ENCODE results near the gene LHPP.

DNA sequence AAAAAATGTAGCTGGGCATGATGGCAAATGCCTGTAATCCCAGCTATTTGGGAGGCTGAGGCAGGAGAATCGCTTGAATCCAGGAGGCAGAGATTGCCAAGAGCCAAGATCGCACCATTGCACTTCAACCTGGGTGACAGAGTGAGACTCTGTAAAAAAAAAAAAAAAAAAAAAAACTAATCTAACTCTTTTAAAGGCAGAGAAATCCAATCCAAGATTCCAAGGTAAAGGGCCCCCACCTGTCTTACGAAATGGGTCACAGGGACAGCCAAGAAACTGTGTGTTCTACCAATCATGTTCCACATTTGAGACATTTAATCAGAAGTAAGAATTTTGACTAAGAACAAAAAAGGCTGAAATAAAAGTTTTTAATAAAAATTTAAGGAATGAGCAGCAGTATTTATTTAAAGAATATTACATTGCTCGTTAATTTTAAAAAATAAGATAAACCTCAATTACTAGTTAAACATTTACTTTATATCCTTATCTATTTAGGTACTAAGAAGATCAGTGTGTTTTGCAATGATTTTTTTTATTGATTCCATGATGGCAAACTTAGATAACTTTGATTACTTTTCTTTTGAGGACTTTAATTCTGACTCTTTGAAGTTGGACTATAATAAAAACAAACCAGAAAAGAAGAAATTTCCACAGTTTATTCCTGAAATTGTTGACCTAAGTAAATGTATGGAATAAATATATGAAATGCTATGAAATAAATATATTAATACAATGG lies 36.2 kb upstream of the LHPP start:
- TF ChIP-seq, protein P1, sequence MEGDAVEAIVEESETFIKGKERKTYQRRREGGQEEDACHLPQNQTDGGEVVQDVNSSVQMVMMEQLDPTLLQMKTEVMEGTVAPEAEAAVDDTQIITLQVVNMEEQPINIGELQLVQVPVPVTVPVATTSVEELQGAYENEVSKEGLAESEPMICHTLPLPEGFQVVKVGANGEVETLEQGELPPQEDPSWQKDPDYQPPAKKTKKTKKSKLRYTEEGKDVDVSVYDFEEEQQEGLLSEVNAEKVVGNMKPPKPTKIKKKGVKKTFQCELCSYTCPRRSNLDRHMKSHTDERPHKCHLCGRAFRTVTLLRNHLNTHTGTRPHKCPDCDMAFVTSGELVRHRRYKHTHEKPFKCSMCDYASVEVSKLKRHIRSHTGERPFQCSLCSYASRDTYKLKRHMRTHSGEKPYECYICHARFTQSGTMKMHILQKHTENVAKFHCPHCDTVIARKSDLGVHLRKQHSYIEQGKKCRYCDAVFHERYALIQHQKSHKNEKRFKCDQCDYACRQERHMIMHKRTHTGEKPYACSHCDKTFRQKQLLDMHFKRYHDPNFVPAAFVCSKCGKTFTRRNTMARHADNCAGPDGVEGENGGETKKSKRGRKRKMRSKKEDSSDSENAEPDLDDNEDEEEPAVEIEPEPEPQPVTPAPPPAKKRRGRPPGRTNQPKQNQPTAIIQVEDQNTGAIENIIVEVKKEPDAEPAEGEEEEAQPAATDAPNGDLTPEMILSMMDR (conservative IDR thresholded peaks at IDR 0.05), result no peak
- no peak for TF ChIP-seq ZFX (IDR thresholded peaks at IDR 0.05)
